GM19372 (cell line): ENCODE data around the gene SLC39A11.

Source experiments
- ATAC-seq: cut with Tn5 transposase; IDR thresholded peaks from one replicate; pipeline ENCODE4 v1.9.1; 2021; ENCODE audit warnings: mild to moderate bottlenecking, low read depth, moderate library complexity; ENCODE audit not compliant: unreplicated experiment

SLC39A11 gene

DNA sequence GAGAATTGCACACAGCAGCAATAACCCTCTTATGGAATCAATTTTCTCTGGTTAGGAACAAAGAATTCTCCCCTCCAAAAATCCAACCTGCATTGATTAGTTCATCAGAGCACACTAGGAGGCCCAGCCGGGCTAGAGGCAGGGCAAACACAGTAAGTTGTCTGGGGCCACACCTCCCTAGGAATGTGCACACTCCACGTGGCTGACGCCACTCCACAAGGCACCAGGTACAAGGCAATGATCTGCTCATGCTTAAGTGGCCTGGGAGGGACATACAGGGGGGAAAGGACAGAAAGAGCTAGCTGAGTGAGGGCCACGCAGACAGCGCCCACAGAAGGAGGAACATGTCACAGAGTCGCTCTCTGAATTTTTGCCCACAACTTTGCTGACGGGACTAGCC lies 107.6 kb downstream of the SLC39A11 start:
- ATAC-seq = no peak

DNA sequence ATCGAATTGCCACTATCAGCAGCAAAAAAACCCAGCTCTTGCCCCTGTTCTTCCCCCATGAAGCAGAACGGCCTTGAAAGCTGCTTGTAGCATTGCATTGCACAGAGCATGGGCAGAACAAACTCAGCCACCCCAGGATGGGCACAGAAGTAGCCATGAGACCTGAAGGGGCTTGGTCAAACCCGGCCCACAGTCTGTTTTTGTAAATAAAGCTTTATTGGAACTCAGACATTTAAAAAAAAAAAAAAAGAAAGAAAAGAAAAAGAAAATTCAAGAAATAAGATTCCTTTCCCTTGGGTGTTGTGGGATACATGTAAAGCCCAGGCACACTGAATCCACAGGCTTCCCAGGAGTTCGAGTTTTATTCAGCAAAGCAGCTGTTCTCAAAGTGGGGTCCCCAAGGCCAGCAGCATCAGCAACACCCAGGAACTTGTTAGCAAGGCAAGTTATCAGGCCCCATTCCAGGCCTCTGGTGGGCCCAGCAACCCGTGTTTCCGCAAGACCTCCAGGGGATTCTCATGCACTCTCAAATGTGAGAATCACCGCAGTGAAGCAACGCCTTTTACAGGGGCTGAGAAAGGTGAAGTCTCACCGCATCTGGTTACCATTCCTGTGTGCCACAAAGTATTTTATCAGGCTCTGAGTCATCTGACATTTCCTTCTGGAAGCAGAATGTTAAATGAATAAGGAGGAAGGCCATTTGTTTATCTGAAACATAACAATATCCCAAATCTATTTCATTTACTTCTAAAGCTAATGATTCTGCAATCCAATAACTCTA lies 108.2 kb downstream of the SLC39A11 start:
- ATAC-seq = no peak

DNA sequence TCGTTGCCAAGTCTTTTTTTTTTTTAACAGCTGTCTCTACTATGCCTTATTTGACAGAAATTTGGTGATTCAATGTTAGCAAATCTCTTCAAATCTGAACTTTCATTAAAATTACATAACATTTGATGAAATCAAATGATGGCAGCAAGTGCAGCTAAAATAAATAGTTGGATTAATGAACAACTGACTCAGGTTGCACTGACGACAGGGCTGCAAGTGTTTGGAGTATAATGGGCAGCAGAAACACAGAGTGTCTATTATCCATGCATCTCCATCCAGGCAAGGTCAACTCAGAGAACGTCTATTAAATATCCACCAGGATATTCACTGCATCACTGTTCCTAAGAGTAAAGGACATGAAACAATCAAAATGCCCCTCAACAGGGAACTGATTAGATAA lies 109.8 kb downstream of the SLC39A11 start:
- ATAC-seq = no peak

DNA sequence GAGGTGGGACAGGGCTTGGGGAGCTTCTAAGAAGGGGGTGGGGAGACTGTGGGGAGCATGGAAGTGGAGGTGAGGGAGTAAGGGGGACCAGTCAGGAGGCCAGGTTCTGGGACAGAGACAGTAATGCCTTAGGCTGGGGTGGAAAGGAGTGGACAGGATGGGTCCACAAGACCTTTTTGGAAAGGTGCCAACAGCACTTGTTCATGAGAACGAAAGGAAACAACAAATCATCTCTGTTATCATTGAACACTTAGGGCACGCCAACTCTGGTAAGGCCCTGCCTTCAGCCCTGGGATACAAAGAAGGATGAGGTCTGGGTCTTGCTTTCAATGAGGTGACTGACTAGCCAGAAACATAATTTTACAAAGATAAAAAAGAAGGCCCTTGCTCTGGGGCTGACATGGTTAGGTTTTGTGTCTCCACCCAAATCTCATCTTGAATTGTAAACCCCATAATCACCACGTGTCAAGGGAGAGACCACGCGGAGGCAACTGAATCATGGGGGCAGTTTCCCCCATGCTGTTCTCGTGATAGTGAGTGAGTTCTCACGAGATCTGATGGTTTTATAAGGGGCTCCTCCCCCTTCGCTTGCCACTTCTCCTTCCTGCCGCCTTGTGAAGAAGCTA lies 113.8 kb downstream of the SLC39A11 start:
- no peak for ATAC-seq

DNA sequence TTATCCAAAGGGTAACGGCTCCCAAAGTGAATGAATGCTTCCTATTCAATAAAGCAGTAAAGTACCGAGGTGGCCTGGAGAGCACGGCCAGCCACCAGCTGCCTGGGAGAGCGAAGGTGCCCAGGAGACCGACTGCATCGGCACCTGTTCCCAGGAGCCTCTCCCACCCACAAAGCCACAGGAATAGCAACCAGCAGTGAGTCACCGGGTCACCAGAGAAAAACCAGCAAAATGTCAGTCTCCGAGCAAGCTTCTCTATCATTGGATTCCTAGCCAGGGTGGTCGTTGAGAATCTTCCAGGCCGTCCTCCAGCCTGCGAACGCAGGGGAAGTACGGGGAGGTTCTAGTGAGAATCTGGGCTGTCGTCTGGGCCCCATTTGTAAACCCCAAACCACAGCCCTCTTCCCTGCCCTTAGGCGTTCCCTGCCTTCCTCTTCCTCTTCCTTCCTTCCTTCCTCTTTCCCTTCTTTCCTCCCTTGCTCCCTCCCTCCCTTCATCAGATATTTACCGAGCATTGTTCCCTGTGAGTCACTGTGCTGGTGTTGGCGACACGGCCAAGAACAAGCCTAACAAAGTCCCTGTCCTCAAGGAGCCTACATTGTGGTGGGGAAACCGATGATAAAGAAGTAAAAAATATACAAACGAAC lies 114.6 kb downstream of the SLC39A11 start:
- no peak for ATAC-seq

DNA sequence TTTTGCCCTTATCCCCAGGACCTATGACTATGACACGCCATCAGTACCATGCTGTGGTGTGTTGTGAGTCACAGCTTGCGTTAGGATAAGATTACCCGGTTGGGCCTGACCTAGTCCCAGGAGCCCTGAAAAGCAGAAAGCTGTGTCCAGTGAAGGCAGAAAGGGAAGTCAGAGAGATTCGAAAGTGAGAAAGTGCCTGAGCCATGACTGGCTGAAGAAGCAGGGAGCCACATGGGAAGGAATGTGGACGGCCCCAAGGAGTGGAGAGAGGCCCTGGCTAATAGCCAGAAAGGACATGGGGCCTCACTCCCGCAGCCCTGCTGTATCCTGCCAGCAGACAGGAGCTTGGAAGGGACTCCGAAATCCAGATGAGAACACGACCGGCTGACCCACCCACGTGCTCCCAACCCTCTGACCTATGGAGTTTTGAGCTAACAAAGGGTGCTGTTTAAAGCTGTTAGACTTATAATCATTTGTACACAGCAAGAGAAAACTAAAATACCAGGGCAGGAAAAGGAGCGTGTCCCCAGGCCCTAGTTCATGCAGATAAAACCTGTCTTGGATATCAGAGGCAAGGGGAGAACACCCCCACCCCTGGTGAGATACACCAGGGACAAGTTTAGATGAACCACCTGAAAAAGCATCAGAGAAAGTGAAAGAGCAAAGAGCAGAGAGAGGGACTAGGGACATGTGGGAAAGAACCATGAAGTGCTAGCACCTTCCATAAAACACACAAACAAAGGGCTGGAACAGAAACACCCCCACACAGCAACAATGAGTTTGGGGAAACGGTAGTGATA lies 115.3 kb downstream of the SLC39A11 start:
- no peak for ATAC-seq

DNA sequence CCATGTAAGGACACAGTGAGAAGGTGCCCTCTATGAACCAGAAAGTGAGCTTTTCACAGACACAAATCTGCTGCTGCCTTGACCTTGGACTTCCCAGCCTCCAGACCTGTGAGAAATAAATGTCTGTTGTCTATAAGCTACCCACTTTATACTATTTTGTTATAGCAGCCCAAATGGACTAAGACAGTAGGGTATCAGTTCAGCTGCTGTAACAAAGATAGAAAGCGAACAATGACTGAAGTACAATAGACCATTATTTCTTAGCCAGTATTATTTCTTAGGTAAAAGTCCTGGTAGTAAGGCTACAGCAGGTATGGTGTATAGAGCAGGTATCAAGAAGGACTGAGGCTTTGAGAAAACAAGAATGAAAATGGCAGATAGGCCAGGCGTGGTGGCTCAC lies 117.0 kb downstream of the SLC39A11 start:
- no peak for ATAC-seq

DNA sequence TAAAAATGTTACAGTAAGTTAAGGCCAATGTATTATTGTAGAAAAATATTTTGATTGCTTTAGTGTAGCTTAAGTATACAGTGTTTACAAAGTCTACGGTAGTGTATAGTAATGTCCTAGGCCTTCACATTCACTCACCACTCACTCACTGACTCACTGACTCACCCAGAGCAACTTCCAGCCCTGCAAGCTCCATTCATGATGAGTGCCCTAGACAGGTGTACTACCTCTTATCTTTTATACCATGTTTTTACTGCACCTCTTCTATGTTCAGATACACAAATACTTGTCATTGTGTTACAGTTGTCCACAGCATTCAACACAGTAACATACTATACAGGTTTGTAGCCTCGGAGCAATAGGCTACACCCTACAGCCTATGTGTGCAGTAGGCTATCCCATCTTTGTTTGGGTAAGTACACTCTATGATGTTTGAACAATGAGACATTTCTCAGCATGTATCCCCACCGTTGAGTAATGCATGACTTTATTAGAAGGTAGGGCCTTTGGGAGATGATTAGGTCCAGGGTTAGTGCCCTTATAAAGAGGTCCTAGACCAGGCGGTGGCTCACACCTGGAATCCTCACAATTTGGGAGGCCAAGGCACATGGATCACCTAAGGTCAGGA lies 117.8 kb downstream of the SLC39A11 start:
- no peak for ATAC-seq

DNA sequence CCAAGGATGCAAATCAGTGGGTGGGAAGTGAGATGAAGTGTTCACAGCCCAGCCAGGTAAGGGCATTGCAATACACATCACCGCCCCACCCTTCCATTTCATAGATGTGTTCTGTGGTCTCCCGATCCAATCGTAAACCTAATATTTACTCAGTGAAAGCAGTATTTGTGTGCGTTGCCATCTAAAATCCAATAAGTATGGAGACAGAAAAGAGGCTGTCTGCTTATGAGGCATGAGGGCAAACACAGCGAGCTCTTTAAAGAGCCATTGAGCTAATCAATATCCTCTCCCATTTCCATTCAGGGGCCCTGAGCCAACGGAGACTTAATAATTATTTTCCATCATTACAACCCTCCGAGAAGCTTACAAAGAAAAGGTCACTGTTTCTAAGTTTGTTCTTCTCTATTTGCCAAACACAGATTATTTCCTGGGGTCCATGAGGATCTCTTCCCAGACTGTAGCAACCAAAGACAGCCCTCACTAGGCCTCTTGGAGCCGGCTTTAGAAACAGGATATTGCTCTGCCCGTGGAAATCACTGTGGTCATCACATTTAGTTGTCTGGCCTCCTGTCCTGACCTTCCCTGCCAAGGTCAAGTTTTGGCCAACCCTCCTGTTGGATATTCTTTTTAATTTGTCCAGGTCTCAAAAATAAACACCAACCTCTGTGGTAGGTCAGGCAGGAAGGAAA lies 120.1 kb downstream of the SLC39A11 start:
- no peak for ATAC-seq

DNA sequence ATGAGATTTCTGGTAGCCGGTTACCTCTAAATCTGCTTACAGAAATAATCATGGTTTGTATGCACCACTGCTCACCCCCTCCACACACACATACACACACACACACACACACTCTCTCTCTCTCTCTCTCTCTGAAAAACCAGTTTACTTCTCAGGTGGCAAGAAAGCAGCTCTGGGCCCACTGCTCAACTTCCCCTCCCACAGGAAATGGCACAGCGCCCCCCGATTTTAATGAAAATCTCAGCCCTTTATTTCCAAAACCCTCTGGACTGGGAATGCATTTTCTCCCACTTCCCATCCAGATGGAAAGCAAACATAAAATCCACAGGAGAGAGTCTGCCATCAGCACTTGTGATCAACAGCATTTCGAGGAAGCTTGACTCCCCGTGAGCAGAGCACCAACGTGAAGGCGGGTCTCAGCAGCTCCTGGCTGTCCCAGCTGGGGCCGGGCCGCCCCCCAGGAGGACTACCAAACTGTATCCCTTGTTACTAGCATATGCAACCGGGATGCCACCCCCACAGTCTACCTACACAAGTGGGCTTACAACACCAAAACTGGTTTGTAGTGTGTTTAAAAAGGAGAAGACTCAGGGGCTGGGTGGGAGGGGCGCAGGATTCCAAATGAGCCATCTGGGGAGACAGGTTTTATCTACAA lies 121.1 kb downstream of the SLC39A11 start:
- ATAC-seq = no peak

DNA sequence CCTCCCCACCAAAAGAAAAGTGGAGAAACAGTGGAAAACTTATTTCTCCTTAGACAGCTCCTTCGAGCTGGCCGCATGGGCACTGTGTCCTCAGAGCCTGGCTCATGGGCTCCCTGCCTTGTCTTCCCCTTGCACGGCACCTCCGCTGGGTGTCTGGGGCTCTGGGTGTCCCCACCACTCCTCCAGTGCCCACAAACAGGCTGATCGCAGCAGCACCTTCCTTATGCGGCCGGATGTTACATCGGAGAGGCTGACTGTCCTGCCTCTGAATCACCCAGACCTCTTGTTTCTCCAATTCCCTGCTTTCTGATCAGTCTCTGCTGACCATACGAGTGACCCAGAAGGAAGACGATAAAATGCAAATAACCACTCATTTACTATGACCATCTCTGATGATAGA lies 121.7 kb downstream of the SLC39A11 start:
- ATAC-seq = no peak

DNA sequence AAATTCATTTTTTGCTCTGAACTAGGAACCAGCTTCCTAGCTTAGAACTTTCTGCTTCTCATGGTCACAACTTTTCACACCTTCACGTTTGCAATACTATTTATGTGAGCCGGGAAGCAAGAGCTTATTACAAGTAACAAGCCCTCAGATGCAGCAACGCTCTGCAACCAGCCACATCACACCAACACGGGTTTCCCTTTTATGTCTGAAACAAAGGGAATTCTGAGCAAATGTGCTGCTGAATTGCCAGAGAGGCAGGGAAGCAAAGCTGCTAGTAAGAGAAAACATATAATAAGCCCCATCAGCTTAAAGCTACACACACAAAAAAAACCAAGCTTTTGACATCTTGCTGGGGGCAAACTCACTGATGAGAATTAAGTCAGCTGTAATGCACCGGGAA lies 122.2 kb downstream of the SLC39A11 start:
- no peak for ATAC-seq

DNA sequence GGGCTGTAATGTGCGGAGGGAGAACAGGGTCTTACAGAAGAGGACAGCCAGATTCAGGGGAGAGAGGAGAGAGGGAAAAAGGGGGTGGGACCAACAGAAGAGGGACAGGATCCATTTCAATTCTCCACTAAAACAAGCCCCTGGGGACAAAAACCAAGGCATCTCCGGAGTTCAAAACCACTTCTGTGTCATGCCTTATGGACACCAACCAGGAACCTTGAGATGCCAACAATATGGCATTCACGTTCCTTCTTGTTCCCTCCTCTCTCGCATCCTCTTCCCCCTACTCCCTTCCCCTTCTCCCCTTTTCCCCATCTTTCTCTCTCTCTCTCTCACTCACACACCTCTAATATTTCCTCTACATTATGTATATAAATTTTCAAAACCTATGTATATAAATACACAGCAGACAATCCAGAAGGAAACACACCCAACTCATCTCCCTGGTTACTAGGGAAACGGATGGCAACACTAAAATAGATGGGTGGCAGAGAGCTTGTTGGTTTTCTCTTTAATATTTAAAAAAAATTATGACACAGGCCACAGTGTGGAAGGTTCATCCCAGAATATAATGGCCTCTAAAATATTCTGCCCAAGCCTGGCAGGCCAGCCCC lies 123.1 kb downstream of the SLC39A11 start:
- no peak for ATAC-seq

DNA sequence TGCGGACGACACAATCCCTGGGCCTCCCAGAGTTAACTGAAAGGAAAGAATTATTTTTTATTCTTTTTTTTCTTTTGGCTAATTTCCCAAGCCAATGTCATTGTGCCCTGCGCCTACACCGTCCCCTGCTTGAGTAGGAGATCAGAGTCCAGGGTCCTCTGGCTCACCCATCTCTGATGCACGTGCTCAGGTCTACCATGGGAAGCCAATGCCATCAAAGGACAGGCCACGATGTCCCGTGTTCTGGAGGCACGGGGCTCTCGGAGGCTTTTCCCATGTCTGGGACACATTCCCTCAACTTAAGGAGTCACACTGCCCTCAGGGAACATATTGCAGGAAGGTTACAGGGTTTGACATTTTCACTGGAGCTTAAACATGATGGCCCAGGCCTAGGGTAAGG lies 123.7 kb downstream of the SLC39A11 start:
- no peak for ATAC-seq

DNA sequence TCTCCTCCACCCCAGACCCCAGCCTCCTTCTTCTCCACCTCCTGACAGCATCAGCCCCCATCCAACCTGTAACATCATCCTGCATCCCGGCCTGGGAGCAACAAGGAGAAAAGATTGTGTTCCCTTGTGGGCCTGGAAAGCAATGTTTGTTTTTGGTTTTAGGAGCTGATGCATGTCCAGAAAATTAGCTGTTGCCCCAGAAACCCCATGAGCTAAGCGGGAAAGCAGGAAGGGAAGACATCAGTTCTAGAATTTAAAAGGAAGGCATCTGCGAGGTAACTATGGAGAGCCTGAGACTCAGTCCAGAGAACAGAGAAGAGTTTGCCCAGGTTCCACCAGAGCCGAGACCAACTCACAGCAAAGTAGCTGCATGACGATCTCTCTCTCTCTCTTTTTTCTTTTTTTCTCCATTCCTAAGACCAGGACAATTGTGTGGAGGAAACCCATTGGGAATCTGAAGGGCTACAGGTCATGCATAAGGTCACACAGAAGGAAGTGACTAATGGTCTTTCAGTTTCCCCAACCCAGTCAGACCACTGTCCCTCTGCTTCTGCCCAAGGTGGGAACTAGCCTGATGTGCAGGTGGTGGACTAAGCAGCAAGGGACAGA lies 124.4 kb downstream of the SLC39A11 start:
- ATAC-seq = no peak

DNA sequence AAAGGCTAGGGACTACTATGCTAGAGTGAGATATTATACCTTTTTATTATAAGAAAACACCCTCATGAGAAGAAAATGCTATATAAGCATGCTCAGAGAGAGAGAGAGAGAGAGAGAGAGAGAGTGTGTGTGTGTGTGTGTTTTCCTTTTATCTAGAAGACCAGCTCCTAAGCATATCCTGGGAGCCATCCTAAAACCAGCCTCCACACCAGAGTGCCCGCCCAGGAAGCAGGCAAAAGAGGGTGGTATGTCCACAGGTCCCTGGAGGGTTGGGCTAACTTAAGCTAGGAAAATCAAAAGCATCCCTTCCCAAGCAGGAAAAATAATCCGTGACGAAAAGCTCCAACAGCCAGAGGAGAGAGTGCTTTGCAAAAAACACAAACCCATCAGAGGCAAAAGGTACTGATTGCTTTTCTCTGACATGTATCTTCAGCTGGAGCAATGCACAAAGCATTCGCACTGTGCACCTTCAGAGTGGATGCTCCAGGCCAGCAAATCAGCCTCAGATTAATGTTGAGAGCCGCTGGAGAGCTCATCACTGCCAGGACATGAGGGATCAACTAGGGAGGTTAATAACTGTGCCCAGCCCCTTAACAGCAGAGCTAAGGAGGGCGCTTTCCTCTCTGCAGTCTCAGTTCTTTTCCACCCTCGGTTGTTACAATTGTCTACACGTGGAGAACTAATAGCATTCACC lies 125.1 kb downstream of the SLC39A11 start:
- ATAC-seq = no peak

DNA sequence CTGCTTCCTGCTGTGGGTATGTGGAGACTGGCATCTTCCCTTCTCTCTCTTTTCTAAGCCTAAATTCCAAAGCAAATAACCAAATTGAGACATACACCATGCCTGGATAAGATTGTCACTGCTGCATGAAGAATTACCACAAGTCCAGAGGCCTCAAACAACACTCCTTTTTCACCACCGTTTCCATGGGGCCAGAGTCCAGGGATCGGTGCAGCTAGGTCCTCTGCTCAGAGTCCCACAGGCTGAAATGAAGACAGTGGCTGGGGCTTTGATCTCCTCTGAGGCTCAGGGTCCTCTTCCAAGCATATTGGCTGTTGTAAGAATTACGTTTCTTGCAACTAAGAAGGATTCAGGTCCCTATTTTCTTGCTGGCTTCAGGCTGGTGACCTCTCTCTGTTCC lies 130.4 kb downstream of the SLC39A11 start:
- no peak for ATAC-seq
